HL-60 (cell line): ENCODE results near the gene SLC22A2.

Experiments used
- DNase-seq, 2 experiments: peaks; one replicate each; pipeline ENCODE4 v3.0.0-alpha.2; 2010 to 2020; ENCODE audit warnings: low read depth in 1 of 2, low spot score in 1 of 2
- H3K27ac ChIP-seq: fragments of 250-450 bp; sonication (Bioruptor Pico); replicated peaks from 2 replicates; pipeline ENCODE4 v1.5.1; 2020; ENCODE audit warnings: mild to moderate bottlenecking, moderate library complexity
- H3K27me3 ChIP-seq: fragments of 250-450 bp; sonication (Bioruptor Pico); 2 replicates; pipeline ENCODE4 v1.5.1; 2021; ENCODE audit warnings: mild to moderate bottlenecking, moderate library complexity; ENCODE audit not compliant: insufficient read depth, poor library complexity, severe bottlenecking
- H3K4me3 ChIP-seq: replicated peaks from 2 replicates; pipeline ENCODE4 v1.5.1; 2011; ENCODE audit warnings: mild to moderate bottlenecking, control low read depth, low read length; ENCODE audit not compliant: insufficient read depth
- GABPA ChIP-seq: IDR thresholded peaks from 2 replicates; pipeline ENCODE4 v1.6.1; 2012; ENCODE audit warnings: low read depth
- POLR2AphosphoS5 ChIP-seq: IDR thresholded peaks from 2 replicates; pipeline ENCODE4 v1.6.1; 2012; ENCODE audit warnings: low read depth
- SPI1 ChIP-seq: IDR thresholded peaks from 2 replicates; pipeline ENCODE4 v1.6.1; 2012; ENCODE audit warnings: low read depth, mild to moderate bottlenecking, borderline replicate concordance
- TF ChIP-seq, protein P1 (sequence below): IDR thresholded peaks from one replicate; pipeline ENCODE4 v1.5.1; 2011; ENCODE audit warnings: low read length, control low read depth, inconsistent platforms; ENCODE audit not compliant: insufficient read depth
- TF ChIP-seq, protein P2 (sequence below): IDR thresholded peaks from 2 replicates; pipeline ENCODE4 v1.6.1; 2012; ENCODE audit warnings: low read depth; ENCODE audit not compliant: insufficient replicate concordance

The SLC22A2 gene

DNA sequence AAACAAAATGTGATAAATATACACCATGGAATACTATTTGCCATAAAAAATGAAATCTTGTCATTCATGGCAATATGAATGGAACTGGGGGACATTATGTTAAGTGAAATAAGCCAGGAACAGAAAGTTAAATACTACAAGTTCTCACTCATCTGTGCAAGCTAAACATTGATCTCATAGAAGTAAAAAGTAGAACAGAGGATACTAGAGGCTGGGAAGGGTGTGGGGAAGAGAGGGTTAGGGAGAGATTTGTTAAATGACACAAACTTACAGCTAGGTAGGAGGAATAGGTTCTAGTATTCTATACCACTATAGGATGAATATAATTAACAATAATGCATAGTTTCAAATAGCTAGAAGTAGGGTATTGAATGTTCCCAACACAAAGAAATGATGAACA is 61.0 kb downstream of the SLC22A2 start:
- Histone ChIP-seq H3K27ac (no peak overlapping the region), H3K27me3 (peaks cover 2% of the 10 kb centered on the region), H3K4me3 (no peak overlapping the region)
- TF ChIP-seq SPI1 (no peak), POLR2AphosphoS5 (no peak), GABPA (no peak)
- TF ChIP-seq, protein P1, sequence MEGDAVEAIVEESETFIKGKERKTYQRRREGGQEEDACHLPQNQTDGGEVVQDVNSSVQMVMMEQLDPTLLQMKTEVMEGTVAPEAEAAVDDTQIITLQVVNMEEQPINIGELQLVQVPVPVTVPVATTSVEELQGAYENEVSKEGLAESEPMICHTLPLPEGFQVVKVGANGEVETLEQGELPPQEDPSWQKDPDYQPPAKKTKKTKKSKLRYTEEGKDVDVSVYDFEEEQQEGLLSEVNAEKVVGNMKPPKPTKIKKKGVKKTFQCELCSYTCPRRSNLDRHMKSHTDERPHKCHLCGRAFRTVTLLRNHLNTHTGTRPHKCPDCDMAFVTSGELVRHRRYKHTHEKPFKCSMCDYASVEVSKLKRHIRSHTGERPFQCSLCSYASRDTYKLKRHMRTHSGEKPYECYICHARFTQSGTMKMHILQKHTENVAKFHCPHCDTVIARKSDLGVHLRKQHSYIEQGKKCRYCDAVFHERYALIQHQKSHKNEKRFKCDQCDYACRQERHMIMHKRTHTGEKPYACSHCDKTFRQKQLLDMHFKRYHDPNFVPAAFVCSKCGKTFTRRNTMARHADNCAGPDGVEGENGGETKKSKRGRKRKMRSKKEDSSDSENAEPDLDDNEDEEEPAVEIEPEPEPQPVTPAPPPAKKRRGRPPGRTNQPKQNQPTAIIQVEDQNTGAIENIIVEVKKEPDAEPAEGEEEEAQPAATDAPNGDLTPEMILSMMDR = no peak
- TF ChIP-seq, protein P2, sequence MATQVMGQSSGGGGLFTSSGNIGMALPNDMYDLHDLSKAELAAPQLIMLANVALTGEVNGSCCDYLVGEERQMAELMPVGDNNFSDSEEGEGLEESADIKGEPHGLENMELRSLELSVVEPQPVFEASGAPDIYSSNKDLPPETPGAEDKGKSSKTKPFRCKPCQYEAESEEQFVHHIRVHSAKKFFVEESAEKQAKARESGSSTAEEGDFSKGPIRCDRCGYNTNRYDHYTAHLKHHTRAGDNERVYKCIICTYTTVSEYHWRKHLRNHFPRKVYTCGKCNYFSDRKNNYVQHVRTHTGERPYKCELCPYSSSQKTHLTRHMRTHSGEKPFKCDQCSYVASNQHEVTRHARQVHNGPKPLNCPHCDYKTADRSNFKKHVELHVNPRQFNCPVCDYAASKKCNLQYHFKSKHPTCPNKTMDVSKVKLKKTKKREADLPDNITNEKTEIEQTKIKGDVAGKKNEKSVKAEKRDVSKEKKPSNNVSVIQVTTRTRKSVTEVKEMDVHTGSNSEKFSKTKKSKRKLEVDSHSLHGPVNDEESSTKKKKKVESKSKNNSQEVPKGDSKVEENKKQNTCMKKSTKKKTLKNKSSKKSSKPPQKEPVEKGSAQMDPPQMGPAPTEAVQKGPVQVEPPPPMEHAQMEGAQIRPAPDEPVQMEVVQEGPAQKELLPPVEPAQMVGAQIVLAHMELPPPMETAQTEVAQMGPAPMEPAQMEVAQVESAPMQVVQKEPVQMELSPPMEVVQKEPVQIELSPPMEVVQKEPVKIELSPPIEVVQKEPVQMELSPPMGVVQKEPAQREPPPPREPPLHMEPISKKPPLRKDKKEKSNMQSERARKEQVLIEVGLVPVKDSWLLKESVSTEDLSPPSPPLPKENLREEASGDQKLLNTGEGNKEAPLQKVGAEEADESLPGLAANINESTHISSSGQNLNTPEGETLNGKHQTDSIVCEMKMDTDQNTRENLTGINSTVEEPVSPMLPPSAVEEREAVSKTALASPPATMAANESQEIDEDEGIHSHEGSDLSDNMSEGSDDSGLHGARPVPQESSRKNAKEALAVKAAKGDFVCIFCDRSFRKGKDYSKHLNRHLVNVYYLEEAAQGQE = no peak
- DNase-seq = no peak

DNA sequence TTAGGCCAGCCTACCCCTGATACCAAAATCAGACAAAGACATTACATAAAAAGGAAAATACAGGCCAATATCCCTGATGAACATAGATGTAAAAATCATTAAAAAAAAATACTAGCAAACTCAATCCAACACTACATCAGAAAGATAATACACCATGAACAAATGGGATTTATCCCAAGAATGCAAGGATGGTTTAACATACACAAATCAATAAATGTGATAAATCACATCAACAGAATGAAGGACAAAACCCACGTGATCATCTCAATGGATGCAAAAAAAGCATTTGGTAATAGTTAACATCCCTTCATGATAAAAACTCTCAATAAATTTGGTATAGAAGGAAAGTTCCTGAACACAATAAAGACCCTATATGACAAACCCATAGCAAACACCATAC is 63.8 kb downstream of the SLC22A2 start:
- TF ChIP-seq GABPA (no peak), SPI1 (no peak)
- TF ChIP-seq, protein P2 = no peak
- TF ChIP-seq, protein P1 = no peak
- peaks cover 2% of the 10 kb centered on the region for H3K27me3 ChIP-seq
- no peak for DNase-seq
- H3K4me3 ChIP-seq = no peak overlapping the region
- no peak overlapping the region for H3K27ac ChIP-seq

DNA sequence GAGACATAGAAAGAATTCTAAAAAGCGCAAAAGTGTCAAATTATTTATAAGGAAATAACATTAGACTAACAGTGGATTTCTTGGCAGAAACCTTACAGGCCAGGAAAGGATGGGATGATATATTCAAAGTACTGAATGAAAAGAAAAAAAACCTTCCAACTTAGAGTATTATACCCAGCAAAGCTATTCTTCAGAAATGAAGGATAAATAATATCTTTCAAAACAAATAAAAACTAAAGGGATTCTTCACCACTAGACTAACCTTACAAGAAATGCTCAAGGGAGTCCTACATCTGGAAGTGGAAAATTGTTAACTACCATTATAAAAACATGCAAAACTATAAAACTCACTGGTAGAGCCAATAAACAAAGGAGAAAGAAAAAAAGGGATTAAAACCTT is 65.8 kb downstream of the SLC22A2 start:
- Histone ChIP-seq H3K27me3 (peaks cover 2% of the 10 kb centered on the region), H3K27ac (no peak overlapping the region), H3K4me3 (no peak overlapping the region)
- no peak for TF ChIP-seq GABPA
- TF ChIP-seq, protein P1 = no peak
- no peak for TF ChIP-seq SPI1
- TF ChIP-seq, protein P2 = no peak
- no peak for TF ChIP-seq POLR2AphosphoS5
- DNase-seq = no peak
